ENCODE results near the gene PRPSAP2. TPM values are rescaled to one million over a fixed set of nuclear protein-coding genes. Genes with fewer than 3 reads are reported as not detected.

The PRPSAP2 gene
- total RNA-seq, 1 experiment from 2014 or later, result 24.6 TPM

DNA sequence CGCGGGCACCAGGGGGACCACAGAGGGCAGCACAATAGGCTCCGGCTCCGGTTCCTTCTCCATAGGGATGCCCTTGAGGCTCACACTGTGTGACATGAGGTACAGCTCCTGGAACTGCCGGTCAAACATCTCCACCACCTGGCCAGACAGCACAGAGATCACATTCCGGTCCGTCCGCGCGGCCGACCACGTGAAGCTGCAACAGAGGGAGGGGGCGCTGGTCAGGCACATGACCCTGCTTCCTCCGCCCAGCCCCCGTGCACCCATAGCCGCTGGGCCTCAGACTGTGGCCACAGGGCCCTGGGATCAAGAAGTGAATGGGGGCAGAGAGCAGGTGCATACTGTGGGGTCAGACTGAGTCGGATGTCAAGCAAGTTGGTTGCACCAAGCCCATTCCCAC is 120.7 kb downstream of the PRPSAP2 start:
- CTCF ChIA-PET, result no interaction called here

More for the DNA sequence above, 120.7 kb downstream of the PRPSAP2 start:
- H3K4me3 Mint-ChIP-seq (ENCODE audit: low read depth, unreplicated experiment), result no peak overlapping the region
- peaks cover 8% of the 10 kb centered on the region for H3K4me1 Mint-ChIP-seq (ENCODE audit: low read depth, unreplicated experiment)
- no TSS peak for BruUV-seq (replicated peaks)
- DNase-seq, result no peak
- no peaks in the 10 kb centered on the region for H3K9me3 Mint-ChIP-seq (ENCODE audit: low read depth, unreplicated experiment)
- peaks cover 28% of the 10 kb centered on the region for H3K36me3 Mint-ChIP-seq (ENCODE audit: insufficient read depth, unreplicated experiment)
- intact Hi-C loops (cut with micrococcal nuclease; ENCODE audit: unreplicated experiment), result no loop called here
- no peaks in the 10 kb centered on the region for H3K27me3 Mint-ChIP-seq (ENCODE audit: unreplicated experiment)
- TF ChIP-seq, protein P1, sequence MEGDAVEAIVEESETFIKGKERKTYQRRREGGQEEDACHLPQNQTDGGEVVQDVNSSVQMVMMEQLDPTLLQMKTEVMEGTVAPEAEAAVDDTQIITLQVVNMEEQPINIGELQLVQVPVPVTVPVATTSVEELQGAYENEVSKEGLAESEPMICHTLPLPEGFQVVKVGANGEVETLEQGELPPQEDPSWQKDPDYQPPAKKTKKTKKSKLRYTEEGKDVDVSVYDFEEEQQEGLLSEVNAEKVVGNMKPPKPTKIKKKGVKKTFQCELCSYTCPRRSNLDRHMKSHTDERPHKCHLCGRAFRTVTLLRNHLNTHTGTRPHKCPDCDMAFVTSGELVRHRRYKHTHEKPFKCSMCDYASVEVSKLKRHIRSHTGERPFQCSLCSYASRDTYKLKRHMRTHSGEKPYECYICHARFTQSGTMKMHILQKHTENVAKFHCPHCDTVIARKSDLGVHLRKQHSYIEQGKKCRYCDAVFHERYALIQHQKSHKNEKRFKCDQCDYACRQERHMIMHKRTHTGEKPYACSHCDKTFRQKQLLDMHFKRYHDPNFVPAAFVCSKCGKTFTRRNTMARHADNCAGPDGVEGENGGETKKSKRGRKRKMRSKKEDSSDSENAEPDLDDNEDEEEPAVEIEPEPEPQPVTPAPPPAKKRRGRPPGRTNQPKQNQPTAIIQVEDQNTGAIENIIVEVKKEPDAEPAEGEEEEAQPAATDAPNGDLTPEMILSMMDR (IDR thresholded peaks at IDR 0.05; ENCODE audit: unreplicated experiment), result no peak
- H3K27ac Mint-ChIP-seq (ENCODE audit: unreplicated experiment), result no peak overlapping the region

Other genes with a start within 250 kb of the PRPSAP2 start
- gene TBC1D28, start 213.7 kb upstream of the PRPSAP2 start, total RNA-seq (2022), result not detected in 2 replicates
- 2.3 and 3.2 TPM in 2 replicates for gene FOXO3B, start 175.8 kb upstream of the PRPSAP2 start, total RNA-seq (2022)
- 0.50 and 0.54 TPM in 2 replicates for gene FBXW10, start 114.1 kb upstream of the PRPSAP2 start, total RNA-seq (2022)
- 34.5 and 38.4 TPM in 2 replicates for gene TVP23B, start 76.9 kb upstream of the PRPSAP2 start, total RNA-seq (2022)
- gene SLC5A10, start 94.0 kb downstream of the PRPSAP2 start, total RNA-seq (2022), result not detected in 2 replicates
- gene FAM83G, start 146.6 kb downstream of the PRPSAP2 start, total RNA-seq (2022), result 21.2 and 21.5 TPM in 2 replicates
- not detected in 2 replicates for gene GRAP, start 188.8 kb downstream of the PRPSAP2 start, total RNA-seq (2022)